HCT116 (cell line): ENCODE measurements around the gene NACC1. TPM values are rescaled to one million over a fixed set of nuclear protein-coding genes. Genes with fewer than 3 reads are reported as not detected.

Experiments
- ATAC-seq: fragments of 200-7000 bp; cut with Tn5 transposase; 2 replicates; pipeline ENCODE4 v1.9.1; 2020; ENCODE audit warnings: mild to moderate bottlenecking, moderate library complexity
- BruUV-seq: library from RNA; stranded (reverse); fragments of 400-500 nt; replicated peaks from 2 replicates; lab custom pipeline; 2021; lab: Mats Ljungman, UMichigan
- CTCF ChIA-PET: fragments of 300-600 bp; sonication (Branson Sonifier 250); formaldehyde crosslinking; loops from one replicate; lab custom pipeline; 2021; ENCODE audit warnings: antibody characterized with exemption; lab: Charles Lee
- POLR2A ChIA-PET: fragments of 300-600, 350-600 bp; sonication (Branson Sonifier 250); formaldehyde crosslinking; loops from one replicate; lab custom pipeline; 2021; ENCODE audit warnings: antibody characterized with exemption; lab: Charles Lee
- RAD21 ChIA-PET, 2 experiments: fragments of 300-600 bp; sonication (Branson Sonifier 250); formaldehyde crosslinking; loops; one replicate each; lab custom pipeline; 2023; ENCODE audit warnings: low total read pairs in 2 of 2; ENCODE audit not compliant: uncharacterized antibody in 2 of 2, unreplicated experiment in 2 of 2, low non-redundant PET in 1 of 2; lab: Charles Lee
- DNase-seq: peaks from one replicate; pipeline ENCODE4 v3.0.0-alpha.2; 2010; ENCODE audit warnings: low read depth, low spot score
- H2AFZ ChIP-seq: fragments of 200-600 bp; shearing (Covaris generic), sonication (generic); 2 replicates; pipeline ENCODE4 v1.6.1; 2017; ENCODE audit warnings: low read depth, mixed run types, mixed read lengths, antibody characterized with exemption, low read length; ENCODE audit not compliant: poor library complexity, severe bottlenecking
- H3K27ac ChIP-seq: 2 replicates; pipeline ENCODE4 v1.5.1; 2012; ENCODE audit warnings: low read depth, low read length
- H3K27me3 ChIP-seq: fragments of 200-600 bp; sonication (generic); 2 replicates; pipeline ENCODE4 v1.6.1; 2016; ENCODE audit warnings: mixed run types, low read length, mixed read lengths; ENCODE audit not compliant: insufficient read depth
- H3K36me3 ChIP-seq, 2 experiments: fragments of 200-500 bp in 1 of 2; fragments of 200-600 bp in 1 of 2; sonication (Bioruptor generic) in 1 of 2; sonication (generic) in 1 of 2; 2 replicates each; pipeline versions ENCODE4 v1.5.1 to v1.6.1; 2014 to 2016; ENCODE audit warnings: low read length in 2 of 2, inconsistent platforms in 1 of 2, mixed read lengths in 1 of 2, mixed run types in 1 of 2; ENCODE audit not compliant: insufficient read depth in 2 of 2, control insufficient read depth in 1 of 2
- H3K4me1 ChIP-seq, 2 experiments: fragments of 200-600 bp in 1 of 2; sonication (generic) in 1 of 2; 2 replicates each; pipeline versions ENCODE4 v1.5.1 to v1.6.1; 2012 to 2017; ENCODE audit warnings: low read length in 2 of 2, inconsistent platforms in 1 of 2, mild to moderate bottlenecking in 1 of 2, mixed read lengths in 1 of 2, mixed run types in 1 of 2, moderate library complexity in 1 of 2; ENCODE audit not compliant: insufficient read depth in 2 of 2, control insufficient read depth in 1 of 2
- H3K4me2 ChIP-seq: fragments of 200-600 bp; sonication (generic); 2 replicates; pipeline ENCODE4 v1.6.1; 2017; ENCODE audit warnings: mixed run types, low read length, mixed read lengths
- H3K4me3 ChIP-seq, 2 experiments: fragments of 200-600 bp in 1 of 2; sonication (generic) in 1 of 2; replicated peaks in 1 of 2; 2 replicates each; pipeline ENCODE4 v1.5.1; 2011 to 2016; ENCODE audit warnings: low read length in 2 of 2, control low read depth in 1 of 2, low read depth in 1 of 2, mild to moderate bottlenecking in 1 of 2, mixed read lengths in 1 of 2, mixed run types in 1 of 2
- H3K79me2 ChIP-seq: fragments of 200-600 bp; sonication (generic); 2 replicates; pipeline ENCODE4 v1.6.1; 2017; ENCODE audit warnings: mild to moderate bottlenecking, mixed run types, low read length, moderate library complexity, mixed read lengths; ENCODE audit not compliant: insufficient read depth
- H3K9ac ChIP-seq: fragments of 200-600 bp; sonication (generic); 2 replicates; pipeline ENCODE4 v1.6.1; 2016; ENCODE audit warnings: low read length, mixed read lengths
- H3K9me2 ChIP-seq: fragments of 200-600 bp; sonication (generic), shearing (Covaris generic); 2 replicates; pipeline ENCODE4 v1.6.1; 2017; ENCODE audit warnings: mixed run types, mild to moderate bottlenecking, moderate library complexity; ENCODE audit not compliant: insufficient read depth
- H3K9me3 ChIP-seq, 2 experiments: fragments of 200-500 bp in 1 of 2; fragments of 200-600 bp in 1 of 2; sonication (Bioruptor generic) in 1 of 2; sonication (generic) in 1 of 2; 2 replicates each; pipeline ENCODE4 v1.6.1; 2014 to 2017; ENCODE audit warnings: low read length in 2 of 2, mixed read lengths in 2 of 2, inconsistent platforms in 1 of 2, low read depth in 1 of 2, mild to moderate bottlenecking in 1 of 2, mixed run types in 1 of 2, moderate library complexity in 1 of 2; ENCODE audit not compliant: control insufficient read depth in 1 of 2, insufficient read depth in 1 of 2
- H4K20me1 ChIP-seq: fragments of 200-600 bp; sonication (generic), shearing (Covaris generic); 2 replicates; pipeline ENCODE4 v1.6.1; 2017; ENCODE audit warnings: mixed run types, mild to moderate bottlenecking, moderate library complexity; ENCODE audit not compliant: insufficient read depth
- YY1 ChIP-seq: IDR thresholded peaks from 2 replicates; pipeline ENCODE4 v1.6.1; 2011; ENCODE audit warnings: low read length, low read depth, moderate library complexity, mild to moderate bottlenecking; ENCODE audit not compliant: insufficient replicate concordance; ENCODE audit errors: extremely low read depth
- intact Hi-C: fragments of 100-400 bp; cut with micrococcal nuclease; formaldehyde crosslinking; loops from 2 replicates; pipeline ENCODE4 v1.10.0; 2022
- total RNA-seq: library from RNA; stranded (reverse); gene quantifications from one replicate; pipeline ENCODE4 v1.2.1, GENCODE V29; 2021; ENCODE audit not compliant: unreplicated experiment
- TF ChIP-seq, protein P1 (sequence below), 3 experiments: fragments of 200-600 bp in 1 of 3; sonication (generic) in 1 of 3; IDR thresholded peaks in 2 of 3; conservative IDR thresholded peaks in 1 of 3; 2 replicates each; pipeline ENCODE4 v1.5.1; 2012 to 2017; ENCODE audit warnings: low read depth in 2 of 3, low read length in 2 of 3, antibody characterized with exemption in 1 of 3, borderline replicate concordance in 1 of 3, control low read depth in 1 of 3, mild to moderate bottlenecking in 1 of 3, mixed read lengths in 1 of 3, mixed run types in 1 of 3, moderate library complexity in 1 of 3; ENCODE audit not compliant: insufficient read depth in 1 of 3

NACC1 gene
- total RNA-seq, 1 experiment from 2014 or later: 181 TPM

DNA sequence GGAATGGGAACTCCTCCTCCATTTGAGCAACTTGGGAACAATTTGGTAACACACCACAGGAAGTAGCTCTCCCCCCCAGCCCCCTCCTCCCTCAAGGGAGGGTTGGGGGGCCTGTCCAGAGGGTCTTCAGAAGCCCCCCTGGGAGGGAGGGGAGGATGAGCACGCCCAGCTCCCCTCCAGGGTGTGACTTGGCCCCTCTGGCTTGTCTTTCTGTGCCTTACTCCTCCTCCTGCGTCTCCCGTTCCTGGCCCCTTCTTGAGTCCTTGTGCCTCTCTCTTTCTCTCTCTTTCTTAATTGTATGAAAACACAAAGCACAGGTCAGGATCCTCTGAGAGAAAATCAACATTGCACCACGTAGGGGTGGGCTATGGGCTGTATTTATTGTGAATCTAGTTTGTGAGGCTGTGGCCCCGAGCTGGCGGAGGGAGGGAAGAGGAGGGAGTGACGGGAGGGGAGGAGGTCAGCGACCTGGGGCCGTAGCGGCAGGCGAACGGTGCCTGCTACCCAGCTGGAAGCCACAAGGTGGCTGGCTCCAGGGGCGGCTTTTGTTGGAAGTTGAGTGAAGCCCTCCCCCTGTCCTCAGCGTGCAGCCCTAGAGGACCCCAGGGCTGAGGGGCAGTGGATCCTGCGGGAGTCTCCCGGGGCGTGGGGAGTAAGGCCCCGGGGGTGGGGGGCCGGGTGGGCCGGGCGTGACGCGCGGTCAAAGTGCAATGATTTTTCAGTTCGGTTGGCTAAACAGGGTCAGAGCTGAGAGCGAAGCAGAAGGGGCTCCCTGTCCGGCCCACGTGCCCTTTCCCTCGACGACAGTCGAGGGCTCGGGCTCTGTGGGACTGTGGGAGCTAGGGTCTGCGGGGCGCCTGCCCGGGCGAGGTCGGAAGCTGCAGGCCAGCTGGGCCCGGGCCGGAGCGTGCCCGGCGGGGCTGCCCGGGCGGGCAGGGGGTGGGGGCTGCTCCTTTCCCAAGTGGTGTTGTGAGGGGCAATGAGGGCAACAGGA, 21.8 kb upstream of the NACC1 start:
- Histone ChIP-seq H3K36me3 (no peaks in the 10 kb centered on the region), H3K9me3 (no peaks in the 10 kb centered on the region), H3K4me2 (no peak overlapping the region), H3K27me3 (no peaks in the 10 kb centered on the region), H3K4me1 (peaks cover 6 to 32% of the 10 kb centered on the region in 2 experiments; a peak in 3 of 4 replicates), H3K4me3 (no peak overlapping the region), H3K9me2 (no peaks in the 10 kb centered on the region), H2AFZ (no peak overlapping the region), H3K27ac (no peak overlapping the region), H3K9ac (no peak overlapping the region), H4K20me1 (no peaks in the 10 kb centered on the region), H3K79me2 (no peaks in the 10 kb centered on the region)
- intact Hi-C loops: no loop called here
- DNase-seq (no peak), ATAC-seq (no peak)
- ChIA-PET CTCF (interaction anchor here (0.7 to 6.6 kb wide), 4 partner anchors 36 to 415 kb away, joined by 3 to 94 read pairs (median 30); no protein-coding TSS in a partner anchor), POLR2A (interaction anchor here (0.5 to 0.9 kb wide), 2 partner anchors 111 to 180 kb away, joined by 3 read pairs; no protein-coding TSS in a partner anchor), RAD21 (interaction anchor here (0.5 to 1.0 kb wide), 3 partner anchors 119 to 366 kb away, joined by 3 to 4 read pairs (median 3); no protein-coding TSS in a partner anchor)
- TF ChIP-seq, protein P1, sequence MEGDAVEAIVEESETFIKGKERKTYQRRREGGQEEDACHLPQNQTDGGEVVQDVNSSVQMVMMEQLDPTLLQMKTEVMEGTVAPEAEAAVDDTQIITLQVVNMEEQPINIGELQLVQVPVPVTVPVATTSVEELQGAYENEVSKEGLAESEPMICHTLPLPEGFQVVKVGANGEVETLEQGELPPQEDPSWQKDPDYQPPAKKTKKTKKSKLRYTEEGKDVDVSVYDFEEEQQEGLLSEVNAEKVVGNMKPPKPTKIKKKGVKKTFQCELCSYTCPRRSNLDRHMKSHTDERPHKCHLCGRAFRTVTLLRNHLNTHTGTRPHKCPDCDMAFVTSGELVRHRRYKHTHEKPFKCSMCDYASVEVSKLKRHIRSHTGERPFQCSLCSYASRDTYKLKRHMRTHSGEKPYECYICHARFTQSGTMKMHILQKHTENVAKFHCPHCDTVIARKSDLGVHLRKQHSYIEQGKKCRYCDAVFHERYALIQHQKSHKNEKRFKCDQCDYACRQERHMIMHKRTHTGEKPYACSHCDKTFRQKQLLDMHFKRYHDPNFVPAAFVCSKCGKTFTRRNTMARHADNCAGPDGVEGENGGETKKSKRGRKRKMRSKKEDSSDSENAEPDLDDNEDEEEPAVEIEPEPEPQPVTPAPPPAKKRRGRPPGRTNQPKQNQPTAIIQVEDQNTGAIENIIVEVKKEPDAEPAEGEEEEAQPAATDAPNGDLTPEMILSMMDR (IDR thresholded peaks at IDR 0.05 in 2 of 3, conservative IDR thresholded peaks at IDR 0.05 in 1 of 3; ENCODE audit: borderline replicate concordance in 1 of 3, insufficient read depth in 1 of 3, low read depth in 2 of 3, low read length in 2 of 3): 0 out of 6 replicates have a peak, but pooled peaks of 1 of the 3 experiments have one; percentile 16
- TF ChIP-seq YY1: no peak
- no TSS peak for BruUV-seq
